Caco-2 (cell line): ENCODE measurements around the gene CASZ1. TPM values are rescaled to one million over a fixed set of nuclear protein-coding genes. Genes with fewer than 3 reads are reported as not detected.

Experiments used
- BruUV-seq: library from RNA; stranded (reverse); fragments of 400-500 nt; replicated peaks from 2 replicates; lab custom pipeline; 2021; lab: Mats Ljungman, UMichigan
- CTCF ChIA-PET: fragments of 300-600 bp; sonication (Branson Sonifier 250); formaldehyde crosslinking; loops from one replicate; lab custom pipeline; 2022; ENCODE audit warnings: antibody characterized with exemption; lab: Charles Lee
- POLR2A ChIA-PET: fragments of 300-600 bp; sonication (Branson Sonifier 250); formaldehyde crosslinking; loops from one replicate; lab custom pipeline; 2022; ENCODE audit warnings: antibody characterized with exemption; lab: Charles Lee
- DNase-seq, 2 experiments: peaks; one replicate each; pipeline versions ENCODE4 v3.0.0 to v3.0.0-alpha.2; 2020 to 2022
- H3K27me3 ChIP-seq: replicated peaks from 2 replicates; pipeline ENCODE4 v1.6.0; 2011; ENCODE audit warnings: low read length; ENCODE audit not compliant: control insufficient read depth, insufficient read depth
- H3K36me3 ChIP-seq: 2 replicates; pipeline ENCODE4 v1.5.1; 2011; ENCODE audit warnings: low read length; ENCODE audit not compliant: control insufficient read depth, insufficient read depth
- H3K4me1 ChIP-seq: fragments of 250-450 bp; sonication (Bioruptor Pico); 2 replicates; pipeline ENCODE4 v1.5.1; 2020; ENCODE audit warnings: mild to moderate bottlenecking
- H3K4me3 ChIP-seq: 2 replicates; pipeline ENCODE4 v1.5.1; 2011; ENCODE audit warnings: low read depth, mild to moderate bottlenecking, control low read depth, low read length
- H3K9me3 ChIP-seq: fragments of 250-450 bp; sonication (Bioruptor Pico); 2 replicates; pipeline ENCODE4 v1.5.1; 2020; ENCODE audit warnings: mild to moderate bottlenecking, moderate library complexity
- H3K27ac Mint-ChIP-seq: one replicate; pipeline ENCODE4 v1.8.0; 2022; ENCODE audit warnings: mixed read lengths; ENCODE audit not compliant: unreplicated experiment
- H3K27me3 Mint-ChIP-seq: one replicate; pipeline ENCODE4 v1.8.0; 2022; ENCODE audit warnings: mixed read lengths; ENCODE audit not compliant: insufficient read depth, unreplicated experiment
- H3K36me3 Mint-ChIP-seq: one replicate; pipeline ENCODE4 v1.8.0; 2022; ENCODE audit warnings: mild to moderate bottlenecking, mixed read lengths; ENCODE audit not compliant: insufficient read depth, unreplicated experiment
- H3K4me1 Mint-ChIP-seq: one replicate; pipeline ENCODE4 v1.8.0; 2022; ENCODE audit warnings: low read depth, mixed read lengths; ENCODE audit not compliant: unreplicated experiment
- H3K4me3 Mint-ChIP-seq: one replicate; pipeline ENCODE4 v1.8.0; 2022; ENCODE audit warnings: mild to moderate bottlenecking, moderate library complexity, mixed read lengths; ENCODE audit not compliant: unreplicated experiment
- H3K9me3 Mint-ChIP-seq: one replicate; pipeline ENCODE4 v1.8.0; 2022; ENCODE audit warnings: mixed read lengths; ENCODE audit not compliant: unreplicated experiment
- CTCF ChIP-seq, 2 experiments: fragments of 200-600 bp in 1 of 2; IDR thresholded peaks; 1 replicate in 1 of 2; 2 replicates in 1 of 2; pipeline versions ENCODE4 v1.5.1 to v1.8.0; 2011 to 2022; ENCODE audit warnings: antibody characterized with exemption in 1 of 2, control low read depth in 1 of 2, inconsistent platforms in 1 of 2, low read depth in 1 of 2, low read length in 1 of 2, mild to moderate bottlenecking in 1 of 2, moderate library complexity in 1 of 2; ENCODE audit not compliant: insufficient read depth in 1 of 2, severe bottlenecking in 1 of 2, unreplicated experiment in 1 of 2
- intact Hi-C: fragments of 100-400 bp; cut with micrococcal nuclease; formaldehyde crosslinking; loops from one replicate; pipeline ENCODE4 v1.10.0; 2022; ENCODE audit not compliant: unreplicated experiment
- total RNA-seq: library from RNA; stranded (reverse); gene quantifications from 2 replicates; pipeline ENCODE4 v1.2.3, GENCODE V29; 2022

The CASZ1 gene
- total RNA-seq, 1 experiment from 2014 or later = 10.9 TPM

GRCh38 chr1:10661453-10661852 lies 135.0 kb downstream of the CASZ1 start:
- ChIA-PET CTCF (no interaction called here), POLR2A (no interaction called here)
- intact Hi-C loops = no loop called here
- Mint-ChIP-seq H3K9me3 (no peaks in the 10 kb centered on the region), H3K27ac (no peak overlapping the region), H3K4me3 (no peak overlapping the region), H3K36me3 (no peaks in the 10 kb centered on the region), H3K4me1 (no peaks in the 10 kb centered on the region), H3K27me3 (no peaks in the 10 kb centered on the region)
- no peak for TF ChIP-seq CTCF (IDR thresholded peaks at IDR 0.05; ENCODE audit: insufficient read depth in 1 of 2, low read depth in 1 of 2, low read length in 1 of 2, severe bottlenecking in 1 of 2, unreplicated experiment in 1 of 2)
- no peak overlapping the region for H3K4me3 ChIP-seq
- no TSS peak for BruUV-seq
- H3K9me3 ChIP-seq = no peaks in the 10 kb centered on the region
- H3K27me3 ChIP-seq = no peaks in the 10 kb centered on the region
- no peaks in the 10 kb centered on the region for H3K4me1 ChIP-seq
- no peaks in the 10 kb centered on the region for H3K36me3 ChIP-seq
- no peak for DNase-seq

- Histone ChIP-seq H3K9me3 (no peaks in the 10 kb centered on the region), H3K27me3 (no peaks in the 10 kb centered on the region), H3K4me1 (no peaks in the 10 kb centered on the region), H3K4me3 (no peak overlapping the region), H3K36me3 (no peaks in the 10 kb centered on the region)
- Mint-ChIP-seq H3K27me3 (no peaks in the 10 kb centered on the region), H3K27ac (no peak overlapping the region), H3K36me3 (no peaks in the 10 kb centered on the region), H3K4me1 (no peaks in the 10 kb centered on the region), H3K9me3 (no peaks in the 10 kb centered on the region), H3K4me3 (no peak overlapping the region)
- DNase-seq = no peak
- intact Hi-C loops = no loop called here
- CTCF ChIA-PET = no interaction called here
- no TSS peak for BruUV-seq
- POLR2A ChIA-PET = no interaction called here
- no peak for TF ChIP-seq CTCF (IDR thresholded peaks at IDR 0.05; ENCODE audit: insufficient read depth in 1 of 2, low read depth in 1 of 2, low read length in 1 of 2, severe bottlenecking in 1 of 2, unreplicated experiment in 1 of 2)
Observed at GRCh38 chr1:10659646-10660540, 136.6 kb downstream of the CASZ1 start.

GRCh38 chr1:10659218-10659617 lies 137.2 kb downstream of the CASZ1 start:
- DNase-seq = no peak
- ChIA-PET POLR2A (no interaction called here), CTCF (no interaction called here)
- intact Hi-C loops = no loop called here
- H3K36me3 ChIP-seq = no peaks in the 10 kb centered on the region
- H3K36me3 Mint-ChIP-seq = no peaks in the 10 kb centered on the region
- no peaks in the 10 kb centered on the region for H3K27me3 ChIP-seq
- H3K9me3 ChIP-seq = no peaks in the 10 kb centered on the region
- H3K9me3 Mint-ChIP-seq = no peaks in the 10 kb centered on the region
- H3K4me3 Mint-ChIP-seq = no peak overlapping the region
- TF ChIP-seq CTCF (IDR thresholded peaks at IDR 0.05; ENCODE audit: insufficient read depth in 1 of 2, low read depth in 1 of 2, low read length in 1 of 2, severe bottlenecking in 1 of 2, unreplicated experiment in 1 of 2) = no peak
- no peak overlapping the region for H3K27ac Mint-ChIP-seq
- no TSS peak for BruUV-seq
- no peaks in the 10 kb centered on the region for H3K4me1 Mint-ChIP-seq
- no peaks in the 10 kb centered on the region for H3K4me1 ChIP-seq
- no peak overlapping the region for H3K4me3 ChIP-seq
- no peaks in the 10 kb centered on the region for H3K27me3 Mint-ChIP-seq
